NCI-H187 treated with DMSO at 0.1 percent for 48 hours (cell line): ENCODE measurements around the gene PPP1R14D.
"Not testable (repeated sequence)": the region's sequence is repeated elsewhere in the genome, so short reads cannot be mapped to it uniquely, and the experiment has no call there.

Experiments used
- DNase-seq: peaks from one replicate; lab custom pipeline; 2025; lab: John Stamatoyannopoulos, UW

The PPP1R14D gene

DNA sequence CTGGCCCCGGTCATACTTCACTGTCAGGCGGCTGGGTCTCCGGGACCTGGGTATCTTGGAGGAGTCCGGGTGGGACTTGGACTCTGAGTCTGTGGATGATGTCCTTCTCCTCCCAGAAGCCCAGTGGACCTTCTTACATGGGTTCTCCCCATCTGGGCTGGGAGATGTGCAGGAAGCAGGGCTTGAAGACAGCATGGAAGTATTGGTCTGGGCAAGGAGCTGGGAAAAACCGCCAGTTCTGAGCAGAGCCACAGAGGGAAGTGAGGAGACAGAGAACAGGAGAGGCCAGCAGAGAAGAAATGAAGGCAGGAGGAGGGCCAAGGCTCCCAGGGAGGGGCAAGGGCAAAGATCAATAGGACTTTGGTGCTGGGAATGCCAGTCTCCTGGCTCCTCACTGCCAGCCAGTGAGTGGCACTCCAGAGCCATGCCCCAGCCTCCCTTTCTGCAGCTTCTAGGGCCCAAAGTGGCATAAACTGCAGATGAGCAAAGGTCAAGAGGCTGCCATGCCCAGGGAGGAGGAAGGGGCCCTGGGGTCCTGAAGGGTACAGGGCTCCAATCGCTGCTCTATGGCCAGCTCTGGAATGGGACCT, at the start of gene PPP1R14D:
Gene PPP1R14D, minus strand, starts transcription at position 262 of the 590 bp plus-strand sequence. Its CDS starts 67 bp downstream, at position 195.
- DNase-seq: no peak

DNA sequence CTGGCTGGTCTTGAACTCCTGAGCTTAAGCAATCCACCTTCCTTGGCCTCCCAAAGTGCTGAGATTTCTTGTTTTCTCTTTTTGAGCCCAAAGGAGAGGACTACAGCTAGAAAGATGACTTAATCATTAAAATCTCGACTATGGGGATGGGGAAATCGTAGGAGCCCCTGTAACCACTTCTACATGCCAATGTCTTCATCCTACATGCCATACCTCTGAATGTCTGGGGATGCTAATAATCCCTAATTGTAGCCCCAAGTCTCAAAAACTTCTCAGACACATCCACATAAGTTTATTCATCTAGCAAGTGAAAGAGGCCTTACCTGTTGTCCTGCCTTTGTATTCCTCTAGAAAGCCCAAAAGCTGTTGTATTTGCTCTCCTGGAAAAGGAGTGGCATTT, 49.2 kb upstream of the PPP1R14D start:
- DNase-seq: no peak

DNA sequence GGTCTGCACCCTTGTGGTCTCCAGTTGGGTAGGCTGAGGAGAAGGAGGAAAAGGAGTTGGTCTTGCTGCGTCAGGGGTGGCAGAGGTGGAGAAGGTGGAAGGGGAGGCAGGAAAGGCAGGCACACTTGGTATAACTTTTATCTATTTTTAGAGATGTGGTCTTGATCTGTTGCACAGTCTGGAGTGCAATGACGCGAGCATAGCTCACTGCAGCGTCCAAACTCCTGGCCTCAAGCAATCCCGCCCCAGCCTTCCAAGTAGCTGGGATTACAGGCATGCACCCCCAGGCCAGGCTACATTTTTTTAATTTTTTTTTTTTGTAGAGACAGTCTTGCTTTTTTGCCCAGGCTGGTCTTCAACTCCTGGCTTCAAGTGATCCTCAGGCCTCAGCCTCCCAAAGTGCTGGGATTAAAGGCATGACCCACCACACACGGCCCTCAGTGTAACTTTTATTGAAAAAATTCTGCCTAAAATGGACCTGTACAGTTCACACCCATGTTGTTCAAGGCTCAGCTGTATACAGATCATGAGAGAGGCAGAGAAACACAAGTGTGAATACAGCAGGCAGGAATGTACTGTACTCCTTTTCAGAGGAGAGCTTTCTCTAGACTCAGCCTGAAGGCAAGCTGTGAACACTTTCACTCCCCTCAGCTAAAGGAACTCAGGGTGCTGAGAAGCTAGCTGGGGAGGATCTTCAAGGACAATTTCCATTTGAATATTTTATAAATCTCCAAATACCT, 47.7 kb upstream of the PPP1R14D start:
- no peak for DNase-seq

GRCh38 chr15:40873694-40874561, 45.4 kb upstream of the PPP1R14D start, which contains the start of gene RHOV:
Gene RHOV, minus strand, starts transcription at chr15:40874234. Its CDS starts 95 bp downstream, at chr15:40874139.
- no peak for DNase-seq

DNA sequence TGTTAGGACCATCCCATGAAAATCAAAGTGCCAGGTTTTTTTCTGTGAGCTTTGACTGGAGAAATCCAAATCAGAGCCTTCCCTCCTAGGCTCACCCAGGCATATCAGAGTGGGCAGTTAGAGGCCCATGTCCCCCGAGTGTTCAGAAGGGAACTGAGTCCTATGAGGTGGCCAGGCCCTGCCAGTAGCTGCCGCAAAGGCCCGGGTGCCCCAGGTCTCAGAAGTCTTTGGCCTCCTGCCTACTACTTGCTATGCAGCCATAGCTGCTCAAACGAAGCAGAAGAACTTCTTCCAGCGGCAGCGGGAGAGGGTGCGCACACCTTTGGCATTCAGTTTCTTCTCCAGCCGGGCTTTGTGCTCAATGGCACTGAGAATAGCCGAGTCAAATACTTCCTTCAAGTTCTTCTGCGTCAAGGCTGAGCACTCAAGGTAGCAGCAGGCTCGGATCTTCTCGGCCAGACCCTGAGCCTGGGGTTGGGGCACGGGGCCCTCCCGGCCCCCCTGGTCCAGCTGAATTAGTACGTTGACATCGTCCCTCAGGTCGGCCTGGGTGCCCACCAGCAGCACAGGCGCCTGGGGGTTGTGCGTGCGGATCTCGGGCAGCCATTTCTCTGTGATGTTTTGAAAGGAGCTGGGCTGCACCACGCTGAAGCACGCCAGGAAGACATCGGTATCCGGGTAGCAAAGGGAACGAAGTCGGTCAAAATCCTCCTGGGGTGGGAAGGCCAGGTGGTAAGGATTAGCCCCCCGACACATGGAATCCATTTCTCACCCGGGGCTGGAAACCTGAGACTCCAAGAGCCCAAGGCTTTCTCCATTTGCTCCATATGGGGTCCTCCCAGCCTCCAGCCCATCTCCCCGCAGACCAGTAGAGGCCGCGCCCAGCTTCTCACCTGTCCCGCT, 44.5 kb upstream of the PPP1R14D start:
- no peak for DNase-seq

GRCh38 chr15:40871749-40872617, 43.5 kb upstream of the PPP1R14D start:
- no peak for DNase-seq

DNA sequence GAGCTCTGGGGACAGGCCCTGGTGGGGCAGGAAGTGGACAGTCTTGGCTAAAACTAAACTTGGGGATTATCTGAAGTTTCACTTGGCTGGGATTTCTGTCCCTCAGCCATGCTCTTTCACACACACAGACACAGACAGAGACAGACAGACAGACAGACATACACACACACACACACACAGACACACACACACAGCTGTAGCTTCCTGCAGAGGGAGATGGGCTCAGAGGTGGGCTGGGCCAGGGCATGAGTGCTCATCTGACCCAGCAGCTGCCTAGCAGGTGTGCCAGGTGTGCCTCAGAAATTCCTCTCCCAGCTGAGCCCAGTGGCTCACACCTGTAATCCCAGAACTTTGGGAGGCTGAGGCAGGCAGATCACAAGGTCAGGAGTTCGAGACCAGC, 42.2 kb upstream of the PPP1R14D start:
- no peak for DNase-seq

- no peak for DNase-seq
Observed at GRCh38 chr15:40869686-40870085, 41.2 kb upstream of the PPP1R14D start.

GRCh38 chr15:40867199-40867598, 38.7 kb upstream of the PPP1R14D start:
- no peak for DNase-seq

GRCh38 chr15:40863660-40864270, 35.3 kb upstream of the PPP1R14D start:
- DNase-seq: no peak

GRCh38 chr15:40861147-40861546, 32.6 kb upstream of the PPP1R14D start:
- not testable (repeated sequence) for DNase-seq

- DNase-seq: no peak
Observed at GRCh38 chr15:40859206-40859851, 30.8 kb upstream of the PPP1R14D start.

DNA sequence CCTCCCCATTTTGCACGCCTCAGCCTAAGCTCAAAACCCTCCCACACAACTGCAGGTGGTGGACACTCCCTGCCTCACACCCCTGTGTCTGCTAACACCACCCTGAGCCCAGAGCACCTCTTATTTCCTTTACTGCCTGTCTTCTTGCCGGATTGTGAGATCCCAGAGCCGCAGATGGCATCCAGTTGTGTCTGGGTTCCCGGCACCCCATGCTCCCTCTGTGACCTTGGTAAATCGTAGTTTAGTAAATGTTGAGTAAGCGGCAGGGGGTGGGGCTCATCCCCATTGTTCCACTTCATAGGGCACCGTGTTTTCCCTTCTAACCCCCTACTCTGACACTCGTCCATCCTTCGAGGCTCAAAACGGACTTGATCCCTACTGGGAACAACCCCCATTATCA, 30.2 kb upstream of the PPP1R14D start:
- no peak for DNase-seq

DNA sequence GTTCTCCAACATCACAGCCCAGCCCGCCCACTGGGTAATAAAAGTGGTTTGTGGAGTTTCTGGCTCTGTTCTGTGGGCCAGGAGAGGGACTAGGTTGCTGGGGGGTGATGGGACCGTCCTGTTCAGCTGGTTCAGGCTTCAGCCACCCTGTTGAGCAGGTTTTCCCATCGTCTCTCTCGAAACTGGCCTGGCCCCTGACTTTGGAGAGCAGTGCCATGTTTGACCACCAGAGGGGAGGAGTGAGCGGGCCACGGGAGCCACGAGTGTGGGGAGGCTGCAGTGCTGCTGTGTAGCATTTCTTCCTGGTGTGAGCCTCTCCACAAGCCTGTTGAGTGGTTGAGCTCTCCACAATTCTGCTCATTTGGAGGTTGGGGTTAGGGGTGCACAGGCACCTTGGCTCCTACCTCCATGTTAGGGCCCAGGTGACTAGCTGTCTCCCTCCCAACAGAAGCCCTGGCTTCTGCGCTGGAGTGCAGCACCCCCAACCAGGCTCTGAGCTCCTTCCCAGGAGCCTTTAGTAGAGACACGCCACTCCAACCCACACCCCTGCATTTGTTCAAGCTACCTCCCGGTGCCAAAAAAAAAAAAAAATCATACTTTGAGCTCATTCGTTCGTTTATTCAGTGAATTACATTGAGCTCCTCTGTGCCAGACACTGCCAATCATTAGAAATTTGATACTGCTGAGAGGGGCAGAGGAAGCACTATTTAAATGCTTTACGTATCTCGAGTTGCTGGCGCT, 29.3 kb upstream of the PPP1R14D start:
- no peak for DNase-seq

- DNase-seq: no peak
Observed at GRCh38 chr15:40856746-40857145, 28.2 kb upstream of the PPP1R14D start.

DNA sequence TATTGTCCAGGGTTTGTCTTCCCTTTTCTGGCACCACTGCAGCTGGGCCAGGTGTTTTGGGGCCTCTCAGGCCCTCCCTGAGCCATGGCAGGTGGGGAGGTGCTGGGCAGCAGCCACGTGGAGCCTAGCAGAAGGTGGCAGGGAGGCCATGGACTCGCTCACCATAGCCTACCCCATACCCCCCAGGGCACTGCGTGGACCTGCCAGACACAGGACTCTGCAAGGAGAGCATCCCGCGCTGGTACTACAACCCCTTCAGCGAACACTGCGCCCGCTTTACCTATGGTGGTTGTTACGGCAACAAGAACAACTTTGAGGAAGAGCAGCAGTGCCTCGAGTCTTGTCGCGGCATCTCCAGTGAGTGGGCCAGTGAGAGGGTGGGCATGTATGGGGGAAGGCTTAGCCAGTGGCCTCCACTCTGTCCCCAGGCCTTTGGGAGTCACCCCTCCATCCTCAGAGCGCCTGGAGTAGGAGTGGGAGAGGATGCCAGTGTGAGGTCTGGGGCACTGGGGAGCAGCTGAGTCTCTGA, 27.3 kb upstream of the PPP1R14D start:
- DNase-seq: no peak

GRCh38 chr15:40854161-40854560, 25.7 kb upstream of the PPP1R14D start:
- no peak for DNase-seq

DNA sequence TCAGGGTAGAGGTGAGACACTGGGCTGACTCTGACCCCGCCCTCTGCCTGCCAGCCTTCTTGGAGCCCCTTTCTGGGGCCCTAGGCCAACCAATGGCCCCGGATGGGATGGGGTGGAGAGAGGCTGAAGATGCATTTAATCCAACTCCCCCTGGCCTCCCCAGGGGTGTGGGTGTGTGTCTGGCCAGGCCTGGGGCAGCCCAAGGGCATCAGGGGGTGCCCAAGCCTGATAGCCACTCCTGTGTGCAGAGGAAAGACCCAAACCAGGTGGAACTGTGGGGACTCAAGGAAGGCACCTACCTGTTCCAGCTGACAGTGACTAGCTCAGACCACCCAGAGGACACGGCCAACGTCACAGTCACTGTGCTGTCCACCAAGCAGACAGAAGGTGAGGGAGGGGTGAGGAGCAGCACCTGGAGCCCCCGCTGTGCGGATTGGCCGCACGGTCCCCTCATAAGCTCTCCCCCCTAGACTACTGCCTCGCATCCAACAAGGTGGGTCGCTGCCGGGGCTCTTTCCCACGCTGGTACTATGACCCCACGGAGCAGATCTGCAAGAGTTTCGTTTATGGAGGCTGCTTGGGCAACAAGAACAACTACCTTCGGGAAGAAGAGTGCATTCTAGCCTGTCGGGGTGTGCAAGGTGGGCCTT, 24.9 kb upstream of the PPP1R14D start:
- DNase-seq: no peak
